ENCODE data around the gene PKNOX2.

The PKNOX2 gene

GRCh38 chr11:125441648-125442410, 277.3 kb downstream of the PKNOX2 start:
- no peak for TF ChIP-seq CTCF (IDR thresholded peaks at IDR 0.05; ENCODE audit: low read length, missing control alignments)
- peak; percentile 13 for DNase-seq (ENCODE audit: low read depth)
- H3K4me3 ChIP-seq (replicated peaks; ENCODE audit: low read depth, low read length), result no peak overlapping the region

- no peak for TF ChIP-seq CTCF (IDR thresholded peaks at IDR 0.05; ENCODE audit: low read length, missing control alignments)
- H3K4me3 ChIP-seq (replicated peaks; ENCODE audit: low read depth, low read length), result no peak overlapping the region
- DNase-seq (ENCODE audit: low read depth), result no peak
Measured at GRCh38 chr11:125442946-125443345, 278.4 kb downstream of the PKNOX2 start.

GRCh38 chr11:125443767-125444311, 279.3 kb downstream of the PKNOX2 start:
- H3K4me3 ChIP-seq (replicated peaks; ENCODE audit: low read depth, low read length), result no peak overlapping the region
- DNase-seq (ENCODE audit: low read depth), result no peak
- no peak for TF ChIP-seq CTCF (IDR thresholded peaks at IDR 0.05; ENCODE audit: low read length, missing control alignments)

- H3K4me3 ChIP-seq (replicated peaks; ENCODE audit: low read depth, low read length), result no peak overlapping the region
- TF ChIP-seq CTCF (IDR thresholded peaks at IDR 0.05; ENCODE audit: low read length, missing control alignments), result no peak
- no peak for DNase-seq (ENCODE audit: low read depth)
Measured at GRCh38 chr11:125445731-125446130, 281.2 kb downstream of the PKNOX2 start.

GRCh38 chr11:125446279-125446678, 281.7 kb downstream of the PKNOX2 start:
- H3K4me3 ChIP-seq (replicated peaks; ENCODE audit: low read depth, low read length), result no peak overlapping the region
- no peak for DNase-seq (ENCODE audit: low read depth)
- no peak for TF ChIP-seq CTCF (IDR thresholded peaks at IDR 0.05; ENCODE audit: low read length, missing control alignments)

GRCh38 chr11:125447721-125448120, 283.2 kb downstream of the PKNOX2 start:
- TF ChIP-seq CTCF (IDR thresholded peaks at IDR 0.05; ENCODE audit: low read length, missing control alignments), result no peak
- DNase-seq (ENCODE audit: low read depth), result no peak
- no peak overlapping the region for H3K4me3 ChIP-seq (replicated peaks; ENCODE audit: low read depth, low read length)

GRCh38 chr11:125448136-125448535, 283.6 kb downstream of the PKNOX2 start:
- TF ChIP-seq CTCF (IDR thresholded peaks at IDR 0.05; ENCODE audit: low read length, missing control alignments), result no peak
- no peak overlapping the region for H3K4me3 ChIP-seq (replicated peaks; ENCODE audit: low read depth, low read length)
- DNase-seq (ENCODE audit: low read depth), result peak; percentile 33

Data from fibroblast of pulmonary artery (primary cell).